Amygdala (tissue), 56 donors: ENCODE data around the gene RAI1.

ENCODE experiments used
- DNase-seq, 56 donors: peaks; one replicate each; lab custom pipeline; 2025; lab: John Stamatoyannopoulos, UW

RAI1 gene

DNA sequence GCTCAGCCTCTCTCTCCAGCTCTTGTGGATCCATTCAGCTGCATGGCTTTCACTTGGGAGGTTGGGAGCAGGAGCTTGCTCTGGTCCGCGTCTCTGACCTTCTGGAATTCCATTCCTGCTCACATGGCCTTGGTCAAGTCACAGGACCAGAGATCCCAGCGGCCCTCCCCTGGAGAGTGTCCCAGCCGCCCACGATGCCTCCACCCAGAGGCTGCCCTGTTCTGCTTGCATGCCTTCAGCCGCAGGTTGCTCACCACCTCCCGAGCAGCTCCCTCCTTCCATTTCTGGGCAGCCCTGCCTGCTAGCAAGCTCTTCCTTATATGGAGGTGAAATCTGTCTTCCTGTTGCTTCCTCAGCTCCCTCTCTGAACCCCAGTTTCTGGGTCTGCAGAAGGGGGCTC is 32.6 kb downstream of the RAI1 start:
- DNase-seq = peak in 3 of 56 donors; percentile 18 to 26 (median 23)

- DNase-seq = no peak
Observed at GRCh38 chr17:17714261-17714866, 33.1 kb downstream of the RAI1 start.

DNA sequence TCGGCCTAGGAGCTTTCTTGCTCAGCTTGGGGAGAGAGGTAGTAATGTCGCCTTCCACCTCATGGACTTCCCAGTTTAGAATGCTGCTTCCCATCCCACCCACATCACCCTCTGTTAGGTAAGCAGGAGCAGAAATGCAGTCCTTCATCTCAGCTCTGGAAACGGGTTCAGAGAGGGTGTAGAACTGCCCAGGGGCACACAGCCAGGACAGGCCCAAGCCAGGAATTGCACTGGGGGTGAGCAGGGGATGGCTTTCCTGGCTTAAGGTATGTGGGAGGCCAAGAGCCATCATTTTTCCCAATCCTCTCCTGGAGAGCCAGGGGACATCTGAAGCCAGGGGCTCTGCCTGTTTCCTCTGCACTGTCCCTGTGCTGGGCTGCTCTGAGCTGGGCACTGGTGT is 33.6 kb downstream of the RAI1 start:
- no peak for DNase-seq

GRCh38 chr17:17716837-17717523 is 35.7 kb downstream of the RAI1 start:
- DNase-seq = no peak

DNA sequence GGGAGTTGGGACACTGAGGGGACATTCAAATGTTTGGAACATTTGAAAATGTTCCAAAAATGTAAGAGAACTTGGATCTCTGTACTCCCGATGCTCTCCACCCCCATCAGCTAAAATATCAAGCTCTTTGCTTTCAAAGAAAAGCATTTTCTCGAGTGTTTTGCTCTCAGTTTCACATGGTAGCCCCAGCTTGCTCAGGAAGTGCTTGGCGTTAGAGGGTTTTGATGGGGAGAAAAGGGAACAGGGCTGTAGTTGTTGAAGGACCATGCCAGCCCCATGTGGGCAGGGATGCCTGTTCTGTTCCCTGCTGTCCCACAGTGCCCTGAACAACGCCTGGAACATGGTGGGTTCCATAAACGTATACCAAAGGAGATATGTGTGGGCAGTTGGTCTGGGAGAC is 37.0 kb downstream of the RAI1 start:
- DNase-seq = no peak

- no peak for DNase-seq
Observed at GRCh38 chr17:17719199-17719940, 38.1 kb downstream of the RAI1 start.

DNA sequence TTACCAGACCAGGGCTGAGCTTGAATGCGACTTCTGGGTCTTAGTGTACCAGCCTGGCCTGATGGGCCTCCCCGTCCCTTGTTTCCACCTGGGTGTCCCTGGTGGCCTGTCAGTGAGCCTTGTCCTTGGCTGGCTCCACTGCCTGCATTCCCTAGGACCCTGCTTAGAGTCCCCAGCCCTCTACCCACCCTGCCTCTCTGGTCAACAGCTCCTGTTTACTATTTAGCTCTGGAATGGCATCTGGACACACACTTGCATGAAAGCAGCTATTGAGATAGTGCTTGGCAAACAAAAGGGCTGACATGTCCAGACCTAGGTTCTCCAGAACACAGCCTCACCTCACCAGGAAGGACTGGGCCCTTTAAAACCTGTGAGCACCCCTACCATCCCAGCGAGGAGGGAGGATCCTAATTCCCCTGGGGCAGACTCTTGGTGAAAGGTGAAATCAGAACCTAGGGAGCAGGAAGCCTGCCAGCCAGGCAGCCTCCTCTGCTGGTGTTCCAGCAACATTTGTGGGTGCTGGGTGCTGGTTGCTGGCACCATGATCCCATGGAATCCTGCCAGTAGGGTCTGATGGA is 38.8 kb downstream of the RAI1 start:
- DNase-seq = no peak

- no peak for DNase-seq
Observed at GRCh38 chr17:17721140-17721668, 39.9 kb downstream of the RAI1 start.

DNA sequence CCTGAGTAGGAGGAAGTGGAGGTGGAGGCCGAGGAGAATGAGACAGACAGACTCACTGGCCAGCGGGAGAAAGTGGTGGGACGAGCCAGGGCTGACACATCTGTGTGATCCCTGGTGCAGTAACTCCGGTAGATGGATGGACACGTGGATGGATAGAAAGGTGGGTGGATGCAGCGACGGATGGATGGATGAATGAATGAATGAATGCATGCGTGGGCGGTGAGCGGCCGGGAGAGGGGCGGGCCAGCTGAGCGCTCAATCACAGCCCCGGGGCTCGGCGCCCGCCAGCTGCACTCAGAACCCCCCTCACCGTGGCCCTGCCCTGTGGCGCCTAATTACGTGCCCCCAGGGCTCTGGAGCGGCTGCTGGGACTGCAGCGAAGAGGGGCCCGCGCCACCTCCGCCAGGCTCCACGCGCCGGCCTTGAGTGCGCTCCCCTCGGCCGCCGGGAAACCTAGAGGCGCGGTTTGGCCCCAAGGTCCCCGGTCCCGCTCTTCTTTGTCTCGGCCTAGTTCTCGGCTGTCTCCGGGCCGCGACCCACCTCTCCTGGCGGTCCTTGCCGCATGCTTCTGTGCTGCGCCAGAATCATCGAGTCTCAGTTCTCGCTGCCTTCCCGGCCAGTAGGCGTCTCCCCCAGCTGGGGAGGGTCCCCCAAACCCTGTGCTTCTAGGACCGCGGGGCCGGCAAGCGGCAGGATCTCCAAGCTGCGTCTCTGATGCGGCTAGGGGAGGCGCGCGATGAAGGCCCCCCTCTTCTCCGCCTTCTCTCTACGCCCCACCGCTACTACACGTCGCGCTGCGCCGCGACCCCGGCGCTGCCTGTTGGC is 41.0 kb downstream of the RAI1 start:
- DNase-seq = peak in 34 of 56 donors; percentile 23 to 72 (median 50)

GRCh38 chr17:17722906-17723353 is 41.7 kb downstream of the RAI1 start:
- DNase-seq = peak in 4 of 56 donors; percentile 51 to 72 (median 67)

DNA sequence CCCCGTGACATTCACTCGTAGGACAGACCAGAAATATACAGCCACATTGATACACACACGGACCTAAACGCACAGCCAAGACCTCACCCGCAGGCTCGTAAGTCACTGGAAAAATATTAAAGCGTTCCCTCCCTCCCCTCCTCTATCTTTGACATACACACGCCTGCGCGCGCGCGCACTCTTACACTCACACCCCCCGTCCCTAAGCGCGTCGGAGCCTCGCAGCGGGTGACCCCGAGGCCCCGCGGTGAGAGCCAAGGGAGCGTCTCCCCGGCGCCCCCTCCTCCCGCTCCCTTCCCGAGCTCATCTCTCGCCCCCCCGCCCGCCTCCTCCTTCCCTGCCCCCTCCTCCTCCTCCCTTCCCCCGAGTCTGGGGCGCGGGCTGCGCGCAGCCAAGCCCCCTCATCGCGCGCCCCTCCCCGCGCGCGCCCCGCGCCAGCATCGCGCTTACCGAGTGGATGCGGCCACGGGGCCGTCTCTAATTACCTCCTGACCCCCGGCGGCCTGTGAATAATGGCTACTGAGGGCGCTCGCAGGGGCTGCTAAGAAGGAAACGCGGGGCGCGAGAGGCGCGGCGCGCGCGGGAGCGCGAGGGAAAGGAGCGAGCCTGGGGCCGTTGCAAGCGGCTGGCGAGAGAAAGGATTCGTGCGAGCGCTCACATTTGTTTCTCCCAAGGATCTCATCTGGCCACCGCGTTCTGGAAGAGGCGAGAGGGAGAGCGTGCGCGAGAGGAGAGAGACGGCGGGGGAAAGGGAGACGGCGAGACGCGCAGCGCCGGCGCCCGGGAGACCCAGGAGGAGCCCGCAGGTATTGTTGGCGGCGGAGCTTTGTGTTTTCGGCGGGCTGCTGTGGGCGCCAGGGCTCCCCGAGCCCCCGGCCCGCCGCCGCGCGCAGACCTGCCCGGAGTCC is 42.4 kb downstream of the RAI1 start:
- peak in 21 of 56 donors; percentile 22 to 72 (median 45) for DNase-seq

- DNase-seq = no peak
Observed at GRCh38 chr17:17724307-17725010, 43.2 kb downstream of the RAI1 start.

DNA sequence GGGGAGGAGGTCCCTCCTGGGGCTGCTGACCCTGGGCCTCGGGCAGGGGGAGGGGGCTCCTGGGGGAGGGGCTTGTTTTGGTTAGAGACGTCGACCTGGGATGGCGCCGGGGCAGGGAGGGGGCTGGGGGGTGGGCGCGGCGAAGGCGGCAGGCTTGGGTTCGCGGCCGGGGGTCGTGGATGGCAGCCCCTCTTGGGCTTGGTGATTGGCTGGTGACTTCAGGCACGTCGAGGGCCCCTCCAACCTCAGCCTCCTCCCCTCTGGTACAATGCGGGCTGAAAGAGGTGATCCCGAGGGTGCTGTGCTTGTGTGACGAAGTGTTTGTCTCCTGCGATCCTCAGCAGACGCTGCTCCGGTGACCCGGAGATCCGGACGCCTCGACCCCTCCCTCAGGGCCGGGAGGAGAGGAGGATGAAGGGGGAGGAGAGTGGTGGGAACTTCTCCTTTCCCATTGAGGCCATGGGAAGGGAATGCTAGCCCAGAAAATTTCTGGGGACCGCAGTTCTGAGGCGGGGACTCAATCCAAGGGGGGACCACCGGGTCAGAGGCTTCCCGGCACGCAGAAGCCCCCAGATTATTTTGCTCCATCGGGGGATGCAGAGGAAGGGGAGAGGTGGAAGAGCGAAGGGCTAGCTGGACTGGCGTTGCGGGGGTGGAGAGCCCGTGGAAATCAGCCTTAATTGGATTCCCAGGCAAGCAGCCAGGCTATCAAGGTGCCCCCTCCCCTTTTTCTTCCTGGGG is 43.9 kb downstream of the RAI1 start:
- DNase-seq = peak in 1 of 56 donors; percentile 63

DNA sequence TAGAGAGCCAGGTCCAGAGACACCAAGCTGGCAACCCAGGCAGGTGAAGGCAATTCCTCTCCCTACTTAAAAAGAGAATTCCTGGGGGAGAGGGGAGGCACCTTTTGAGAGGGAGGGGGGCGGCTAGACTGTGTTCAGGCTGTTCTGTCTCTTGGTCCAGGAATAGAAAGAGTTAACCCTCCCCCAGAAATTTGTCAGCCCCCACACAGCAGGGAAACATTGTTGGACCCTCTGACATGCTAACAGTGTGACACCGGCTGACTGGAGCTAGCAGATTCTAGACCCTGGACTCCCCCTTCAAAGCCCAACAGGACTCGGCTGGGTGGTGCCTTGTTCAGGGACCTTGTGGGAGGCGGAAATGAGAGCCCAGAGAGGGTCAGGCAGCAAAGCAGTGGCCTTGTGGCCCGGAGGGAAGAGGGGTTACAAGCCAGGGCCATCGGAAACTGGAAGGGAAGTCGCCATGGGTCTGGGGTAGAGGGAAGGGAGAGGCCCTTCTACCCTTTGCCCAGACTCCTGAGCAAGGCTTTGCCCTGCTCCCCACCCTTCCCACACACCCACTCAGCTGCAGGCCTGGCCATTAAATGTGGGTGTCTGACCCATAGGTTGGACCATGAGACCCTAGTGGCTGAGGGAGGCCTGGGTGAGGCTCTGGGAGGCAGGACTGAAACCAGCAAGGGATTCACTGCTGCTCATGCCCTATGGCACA is 44.6 kb downstream of the RAI1 start:
- DNase-seq = no peak

DNA sequence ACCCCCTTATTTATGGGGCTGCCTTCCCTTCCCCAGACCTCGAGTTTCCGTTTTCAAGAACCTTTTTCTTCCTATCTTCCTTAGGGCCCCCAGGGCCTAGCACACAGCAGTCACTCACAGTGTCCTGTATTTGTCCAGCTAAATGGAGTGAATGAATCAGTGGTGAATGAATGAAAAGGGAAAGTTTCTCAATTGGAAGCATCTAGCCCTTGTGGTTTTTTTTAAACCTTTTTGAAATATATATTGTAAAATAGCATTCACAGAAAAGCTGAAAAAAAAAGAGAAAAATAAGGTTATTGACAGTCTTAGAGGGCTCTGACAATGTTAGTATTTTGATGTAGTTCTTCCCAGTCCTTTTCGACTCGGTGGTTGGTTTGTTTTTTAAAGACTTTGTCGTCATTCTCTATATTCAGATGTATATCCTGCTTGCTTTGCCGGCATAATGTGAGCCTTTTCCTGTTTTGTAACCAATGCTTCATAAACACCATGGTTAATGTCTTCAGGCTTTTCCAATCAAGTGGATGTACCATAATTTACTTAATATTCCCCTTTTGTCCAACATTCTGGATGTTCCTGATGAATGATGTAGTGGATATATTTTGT is 45.3 kb downstream of the RAI1 start:
- DNase-seq = no peak

DNA sequence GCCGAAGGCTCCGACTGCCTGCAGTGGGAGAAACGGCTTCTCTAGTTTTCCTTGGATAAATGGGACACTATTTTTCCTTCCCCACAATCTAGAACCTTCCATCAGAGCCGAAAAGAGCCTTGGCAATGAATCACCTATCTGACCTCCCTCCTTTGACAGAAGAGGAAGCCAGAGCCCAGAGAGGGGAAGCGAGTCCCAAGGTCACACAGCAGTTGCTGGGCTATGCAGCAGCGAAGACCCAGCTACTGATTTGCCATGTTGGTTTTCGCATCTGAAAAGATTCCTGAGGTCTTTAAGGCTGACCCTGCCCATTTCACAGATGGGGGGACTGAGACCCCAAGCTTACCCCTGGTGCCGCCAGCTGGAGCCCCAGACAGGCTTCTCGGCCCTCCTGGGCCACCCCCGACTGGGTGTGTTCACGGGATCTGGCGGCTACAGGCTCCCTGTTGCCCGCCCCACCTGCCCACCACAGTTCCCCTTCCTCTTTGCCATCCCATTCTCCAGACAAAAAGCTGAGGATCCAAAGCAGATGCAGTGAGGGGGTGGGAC is 45.9 kb downstream of the RAI1 start:
- DNase-seq = no peak
